Measurements from ENCODE around the gene EEIG1. TPM values are rescaled to one million over a fixed set of nuclear protein-coding genes. Genes with fewer than 3 reads are reported as not detected.

EEIG1 gene
- total RNA-seq, 1 experiment from 2014 or later: 52.3 TPM

- Histone ChIP-seq H3K23me2 (ENCODE audit: insufficient read length, low read depth, low read length, poor library complexity, severe bottlenecking) (no peaks in the 10 kb centered on the region), H4K91ac (ENCODE audit: insufficient read length, low read depth, low read length) (no peak overlapping the region), H3K4me2 (ENCODE audit: insufficient read depth, insufficient read length, low read length) (no peak overlapping the region), H3K27me3 (ENCODE audit: insufficient read depth, low read length) (no peaks in the 10 kb centered on the region), H2BK120ac (ENCODE audit: low read depth, low read length, poor library complexity, severe bottlenecking) (no peak overlapping the region), H3K9ac (ENCODE audit: extremely low read depth, insufficient read length, low read length) (no peak overlapping the region), H3K79me1 (ENCODE audit: insufficient read depth, low read depth, low read length, poor library complexity, severe bottlenecking) (no peaks in the 10 kb centered on the region), H4K8ac (replicated peaks; ENCODE audit: insufficient read length, low read depth, low read length) (no peak overlapping the region), H2BK20ac (ENCODE audit: low read depth, low read length, poor library complexity, severe bottlenecking) (no peak overlapping the region), H3K27ac (ENCODE audit: insufficient read length, low read depth, low read length) (no peak overlapping the region), H4K20me1 (ENCODE audit: control insufficient read depth, insufficient read depth, insufficient read length) (no peaks in the 10 kb centered on the region), H3K23ac (ENCODE audit: insufficient read length, low read depth, low read length) (no peak overlapping the region), H3K4me1 (ENCODE audit: insufficient read depth, low read length) (peaks cover 3% of the 10 kb centered on the region; the same call in 1 of the 2 replicates), H2BK15ac (ENCODE audit: low read depth, low read length) (no peak overlapping the region), H3K18ac (ENCODE audit: insufficient read length, low read depth, low read length) (no peak overlapping the region), H2AFZ (ENCODE audit: low read length) (no peak overlapping the region), H2AK5ac (ENCODE audit: insufficient read length, low read length) (no peak overlapping the region), H3T11ph (ENCODE audit: low read length) (no peak overlapping the region), H3K79me2 (ENCODE audit: insufficient read depth, low read length) (no peaks in the 10 kb centered on the region), H3K56ac (ENCODE audit: insufficient read length, low read depth, low read length) (no peak overlapping the region), H2BK12ac (ENCODE audit: insufficient read length, low read depth, low read length) (no peak overlapping the region), H2BK5ac (ENCODE audit: insufficient read length, low read length) (no peak overlapping the region), H3K9me3 (ENCODE audit: control insufficient read depth, low read depth, low read length) (no peaks in the 10 kb centered on the region), H4K5ac (ENCODE audit: insufficient read length, low read depth, low read length) (no peak overlapping the region), H3K14ac (ENCODE audit: insufficient read depth, low read length) (no peak overlapping the region), H3K4ac (ENCODE audit: low read depth, low read length) (no peak overlapping the region)
- H3K9me3 Mint-ChIP-seq: peaks cover 8 to 18% of the 10 kb centered on the region in 2 experiments
- no peak for TF ChIP-seq CTCF (conservative IDR thresholded peaks at IDR 0.05)
- H3K4me3 Mint-ChIP-seq: no peak overlapping the region; a peak in 1 of 5 replicates
- no CpG with 5 or more reads among the region's 5 CpGs for whole genome bisulfite sequencing (ENCODE audit: extremely low coverage, insufficient read length, low lambda C conversion rate)
- H3K27ac Mint-ChIP-seq: no peak overlapping the region; a peak in 1 of 7 replicates
- peaks cover 11 to 19% of the 10 kb centered on the region in 2 experiments for H3K4me1 Mint-ChIP-seq
- H3K36me3 Mint-ChIP-seq (ENCODE audit: insufficient read depth in 1 of 3, low read depth in 3 of 3): peaks cover 5 to 14% (median 7%) of the 10 kb centered on the region in 3 experiments; a peak in 5 of 7 replicates
- DNase-seq: no peak
- H3K27me3 Mint-ChIP-seq (ENCODE audit: low read depth): no peaks in the 10 kb centered on the region; the same call in 1 of the 2 replicates
Observed at GRCh38 chr9:128008171-128008570, 27.4 kb upstream of the EEIG1 start.

All from H9 (cell line).